Measurements from ENCODE around the gene PLCXD1.

- TF ChIP-seq CTCF (IDR thresholded peaks at IDR 0.05) (no peak), POLR2A (IDR thresholded peaks at IDR 0.05) (no peak)
Observed at GRCh38 chrX:250965-251364, 30.2 kb upstream of the PLCXD1 start.

Measured in tibial nerve (tissue), 3 donors.